Measurements from ENCODE around the gene ANKRD18B. TPM values are rescaled to one million over a fixed set of nuclear protein-coding genes. Genes with fewer than 3 reads are reported as not detected.
"Not testable (repeated sequence)": the region's sequence is repeated elsewhere in the genome, so short reads cannot be mapped to it uniquely, and the experiment has no call there.

The ANKRD18B gene
- total RNA-seq (1 to 10 TPM in 2 of 4 donors, under 1 TPM in 2; 0.62 to 2.4 (median 1.0) TPM), polyA plus RNA-seq (0.68 TPM)
- long read RNA-seq, donor 1 = 0 reads
- long read RNA-seq, donor 2 = 0 reads
- long read RNA-seq, donor 3 = 0 reads
- long read RNA-seq, donor 4 = 0 reads

GRCh38 chr9:33523397-33524305 is at the start of gene ANKRD18B:
TSS of gene ANKRD18B (plus strand) at chr9:33524251. CDS start at chr9:33524490, 239 bp downstream.
- H3K4me3 ChIP-seq (ENCODE audit: low read length) = peak within 1 kb of the TSS; percentile 16
- H3K9me3 ChIP-seq (ENCODE audit: control insufficient read depth, low read length); H3K27me3 ChIP-seq (ENCODE audit: control insufficient read depth, insufficient read depth); H3K27ac ChIP-seq (ENCODE audit: low read length); intact Hi-C loops (cut with DNase I); H3K4me1 ChIP-seq (ENCODE audit: control insufficient read depth, insufficient read depth, low read length): not testable (repeated sequence)
- DNase-seq (peak; percentile 25 to 66 (median 46)), ATAC-seq (peak; percentile 57 to 93)
- 2% methylated on average over 73 of the region's 73 CpGs for WGBS

DNA sequence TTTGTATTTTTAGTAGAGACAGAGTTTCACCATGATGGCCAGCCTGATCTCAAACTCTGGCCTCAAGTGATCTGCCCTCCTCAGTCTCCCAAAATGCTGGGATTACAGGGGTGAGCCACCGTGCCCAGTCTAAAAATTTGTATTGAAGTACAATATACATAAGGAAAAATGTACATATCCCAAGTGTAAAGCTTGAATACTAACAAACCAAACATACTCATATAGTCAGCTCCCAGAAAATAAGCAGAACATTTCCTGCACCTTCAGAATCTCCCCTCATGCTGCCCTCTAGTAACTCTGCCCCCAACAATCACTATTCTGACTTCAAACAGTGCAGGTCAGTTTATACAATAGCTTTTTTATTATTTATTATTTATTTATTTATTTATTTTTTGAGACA is 48.7 kb upstream of the ANKRD18B start:
- intact Hi-C loops (cut with DNase I) = loop anchor here in 1 of 4 donors (10.0 kb wide), 1 partner anchor 121 kb away; no protein-coding TSS in a partner anchor

DNA sequence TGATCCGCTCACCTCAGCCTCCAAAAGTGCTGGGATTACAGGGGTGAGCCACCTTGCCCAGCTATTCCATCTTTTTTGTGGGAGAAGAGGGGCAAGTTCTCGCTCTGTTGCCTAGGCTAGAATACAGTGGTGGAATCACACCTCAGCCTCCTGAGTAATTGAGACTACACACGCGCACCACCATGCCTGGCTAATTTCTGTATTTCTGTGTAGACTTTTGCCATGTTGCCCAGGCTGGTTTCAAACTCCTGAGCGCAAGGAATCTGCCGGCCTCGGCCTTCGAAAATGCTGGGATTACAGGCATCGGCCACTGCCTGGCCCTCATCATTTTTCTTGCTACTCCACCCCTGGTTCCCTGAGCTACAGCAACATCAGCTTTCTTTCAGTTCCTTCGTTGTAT is 47.5 kb upstream of the ANKRD18B start:
- no peaks in the 10 kb centered on the region for H3K27me3 ChIP-seq (ENCODE audit: control insufficient read depth, insufficient read depth)
- 95% methylated on average over 10 of the region's 10 CpGs for WGBS
- no peak for ATAC-seq
- no peak overlapping the region for H3K4me3 ChIP-seq (ENCODE audit: low read length)
- H3K27ac ChIP-seq (ENCODE audit: low read length) = no peak overlapping the region
- H3K9me3 ChIP-seq (ENCODE audit: control insufficient read depth, low read length) = no peaks in the 10 kb centered on the region
- no peak for DNase-seq
- H3K4me1 ChIP-seq (ENCODE audit: control insufficient read depth, insufficient read depth, low read length) = no peaks in the 10 kb centered on the region
- intact Hi-C loops (cut with DNase I) = loop anchor here in 1 of 4 donors (10.0 kb wide), 1 partner anchor 122 kb away; no protein-coding TSS in a partner anchor

More for the DNA sequence above, 48.7 kb upstream of the ANKRD18B start:
- Histone ChIP-seq H3K9me3 (ENCODE audit: control insufficient read depth, low read length) (no peaks in the 10 kb centered on the region), H3K4me1 (ENCODE audit: control insufficient read depth, insufficient read depth, low read length) (no peaks in the 10 kb centered on the region), H3K4me3 (ENCODE audit: low read length) (no peak overlapping the region), H3K27me3 (ENCODE audit: control insufficient read depth, insufficient read depth) (no peaks in the 10 kb centered on the region), H3K27ac (ENCODE audit: low read length) (no peak overlapping the region)
- ATAC-seq (no peak), DNase-seq (no peak)
- WGBS = 97% methylated on average over 1 of the region's 1 CpG

- no peak for ATAC-seq
- no peaks in the 10 kb centered on the region for H3K27me3 ChIP-seq (ENCODE audit: control insufficient read depth, insufficient read depth)
- no peak overlapping the region for H3K4me3 ChIP-seq (ENCODE audit: low read length)
- intact Hi-C loops (cut with DNase I) = no loop called here
- H3K9me3 ChIP-seq (ENCODE audit: control insufficient read depth, low read length) = no peaks in the 10 kb centered on the region
- WGBS = 47% methylated on average over 2 of the region's 2 CpGs
- H3K4me1 ChIP-seq (ENCODE audit: control insufficient read depth, insufficient read depth, low read length) = no peaks in the 10 kb centered on the region
- no peak for DNase-seq
- no peak overlapping the region for H3K27ac ChIP-seq (ENCODE audit: low read length)
Measured at GRCh38 chr9:33480106-33480505, 43.9 kb upstream of the ANKRD18B start.

GRCh38 chr9:33480976-33481375 is 43.1 kb upstream of the ANKRD18B start:
- Histone ChIP-seq H3K27ac (ENCODE audit: low read length) (no peak overlapping the region), H3K9me3 (ENCODE audit: control insufficient read depth, low read length) (no peaks in the 10 kb centered on the region), H3K4me3 (ENCODE audit: low read length) (no peak overlapping the region), H3K4me1 (ENCODE audit: control insufficient read depth, insufficient read depth, low read length) (no peaks in the 10 kb centered on the region), H3K27me3 (ENCODE audit: control insufficient read depth, insufficient read depth) (no peaks in the 10 kb centered on the region)
- intact Hi-C loops (cut with DNase I) = no loop called here
- ATAC-seq = no peak
- whole genome bisulfite sequencing = 96% methylated on average over 6 of the region's 6 CpGs
- no peak for DNase-seq

DNA sequence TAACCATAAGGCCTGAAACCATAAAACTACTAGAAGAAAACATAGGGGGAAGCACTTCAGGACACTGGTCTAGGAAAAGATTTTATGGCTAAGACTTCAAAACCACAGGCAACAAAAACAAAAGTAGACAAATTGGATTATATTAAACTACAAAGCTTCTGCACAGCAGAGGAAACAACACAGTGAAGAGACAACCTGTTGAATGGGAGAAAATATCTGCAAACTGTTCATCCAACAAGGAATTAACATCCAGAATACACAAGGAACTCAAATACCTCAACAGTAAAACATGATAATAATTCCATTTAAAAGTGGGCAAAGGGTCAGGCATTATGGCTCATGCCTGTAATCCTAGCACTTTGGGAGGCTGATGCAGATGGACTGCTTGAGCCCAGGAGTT is 38.7 kb upstream of the ANKRD18B start:
- intact Hi-C loops (cut with DNase I); DNase-seq; H3K4me3 ChIP-seq (ENCODE audit: low read length); H3K27me3 ChIP-seq (ENCODE audit: control insufficient read depth, insufficient read depth); H3K27ac ChIP-seq (ENCODE audit: low read length); H3K9me3 ChIP-seq (ENCODE audit: control insufficient read depth, low read length); H3K4me1 ChIP-seq (ENCODE audit: control insufficient read depth, insufficient read depth, low read length); ATAC-seq: not testable (repeated sequence)

- 71% methylated on average over 2 of the region's 2 CpGs for WGBS
- H3K27ac ChIP-seq (ENCODE audit: low read length) = no peak overlapping the region
- H3K4me1 ChIP-seq (ENCODE audit: control insufficient read depth, insufficient read depth, low read length) = no peaks in the 10 kb centered on the region
- ATAC-seq = no peak
- H3K9me3 ChIP-seq (ENCODE audit: control insufficient read depth, low read length) = no peaks in the 10 kb centered on the region
- H3K27me3 ChIP-seq (ENCODE audit: control insufficient read depth, insufficient read depth) = no peaks in the 10 kb centered on the region
- DNase-seq = no peak
- H3K4me3 ChIP-seq (ENCODE audit: low read length) = no peak overlapping the region
- intact Hi-C loops (cut with DNase I) = no loop called here
Measured at GRCh38 chr9:33489066-33489465, 35.0 kb upstream of the ANKRD18B start.

- H3K4me1 ChIP-seq (ENCODE audit: control insufficient read depth, insufficient read depth, low read length); DNase-seq; H3K27ac ChIP-seq (ENCODE audit: low read length); ATAC-seq; intact Hi-C loops (cut with DNase I); H3K9me3 ChIP-seq (ENCODE audit: control insufficient read depth, low read length); H3K4me3 ChIP-seq (ENCODE audit: low read length); H3K27me3 ChIP-seq (ENCODE audit: control insufficient read depth, insufficient read depth): not testable (repeated sequence)
- 55% methylated on average over 2 of the region's 2 CpGs for WGBS
Measured at GRCh38 chr9:33493819-33494218, 30.2 kb upstream of the ANKRD18B start.

GRCh38 chr9:33498387-33498786 is 25.7 kb upstream of the ANKRD18B start:
- no peak for ATAC-seq
- Histone ChIP-seq H3K27ac (ENCODE audit: low read length) (no peak overlapping the region), H3K4me1 (ENCODE audit: control insufficient read depth, insufficient read depth, low read length) (no peaks in the 10 kb centered on the region), H3K27me3 (ENCODE audit: control insufficient read depth, insufficient read depth) (no peaks in the 10 kb centered on the region), H3K9me3 (ENCODE audit: control insufficient read depth, low read length) (no peaks in the 10 kb centered on the region), H3K4me3 (ENCODE audit: low read length) (no peak overlapping the region)
- WGBS = 75% methylated on average over 1 of the region's 1 CpG
- DNase-seq = no peak
- intact Hi-C loops (cut with DNase I) = no loop called here

GRCh38 chr9:33506626-33507370 is 17.3 kb upstream of the ANKRD18B start:
- H3K27me3 ChIP-seq (ENCODE audit: control insufficient read depth, insufficient read depth) = no peaks in the 10 kb centered on the region
- no peaks in the 10 kb centered on the region for H3K4me1 ChIP-seq (ENCODE audit: control insufficient read depth, insufficient read depth, low read length)
- no peaks in the 10 kb centered on the region for H3K9me3 ChIP-seq (ENCODE audit: control insufficient read depth, low read length)
- intact Hi-C loops (cut with DNase I) = no loop called here
- peak overlapping the region; percentile 13 for H3K27ac ChIP-seq (ENCODE audit: low read length)
- WGBS = 70% methylated on average over 7 of the region's 7 CpGs
- DNase-seq (peak in 1 of 3 donors; percentile 26), ATAC-seq (peak; percentile 47 to 78)
- no peak overlapping the region for H3K4me3 ChIP-seq (ENCODE audit: low read length)
